SK-N-MC (cell line): ENCODE results near the gene PRAMEF2.
"Not testable (repeated sequence)": the region's sequence is repeated elsewhere in the genome, so short reads cannot be mapped to it uniquely, and the experiment has no call there.

ENCODE experiments used
- DNase-seq: peaks from one replicate; pipeline ENCODE4 v3.0.0-alpha.2; 2011; ENCODE audit warnings: low read depth, low spot score
- H3K27ac ChIP-seq: fragments of 200-600 bp; sonication (generic); 2 replicates; pipeline ENCODE4 v1.5.1; 2016; ENCODE audit warnings: mixed run types
- H3K36me3 ChIP-seq: fragments of 200-600 bp; sonication (generic); 2 replicates; pipeline ENCODE4 v1.6.1; 2017; ENCODE audit warnings: antibody characterized with exemption, low read length, mixed read lengths; ENCODE audit not compliant: insufficient read depth
- H3K4me3 ChIP-seq: fragments of 200-600 bp; sonication (generic); 2 replicates; pipeline ENCODE4 v1.5.1; 2016
- H3K9ac ChIP-seq: fragments of 200-600 bp; sonication (generic); 2 replicates; pipeline ENCODE4 v1.8.0; 2017; ENCODE audit warnings: mixed run types, mixed read lengths; ENCODE audit not compliant: insufficient read length
- H3K9me3 ChIP-seq: fragments of 200-600 bp; sonication (generic); 2 replicates; pipeline ENCODE4 v1.6.1; 2017; ENCODE audit warnings: low read depth, mild to moderate bottlenecking, antibody characterized with exemption, low read length, moderate library complexity, mixed read lengths

Gene PRAMEF2

DNA sequence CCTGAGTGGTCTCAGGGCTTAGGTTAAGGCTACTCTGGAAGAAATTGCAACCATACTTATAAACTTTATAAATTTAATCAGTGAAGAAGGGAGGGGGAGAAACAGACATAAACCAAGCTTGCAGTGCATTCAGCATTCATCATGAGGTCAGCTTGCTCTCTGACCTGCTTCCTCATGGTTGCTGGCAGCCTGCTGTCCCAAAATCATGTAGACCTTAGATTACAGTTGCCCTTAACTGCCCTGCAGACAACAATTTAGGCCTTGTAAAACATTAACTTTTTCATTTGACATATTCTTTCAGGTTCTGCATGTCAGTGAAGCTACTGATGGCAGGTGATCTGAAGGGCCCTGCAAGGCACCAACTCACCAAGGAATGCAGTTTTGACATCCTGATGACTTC, 42.3 kb downstream of the PRAMEF2 start:
- H3K4me3 ChIP-seq, DNase-seq, H3K27ac ChIP-seq, H3K36me3 ChIP-seq, H3K9me3 ChIP-seq, H3K9ac ChIP-seq: not testable (repeated sequence)

DNA sequence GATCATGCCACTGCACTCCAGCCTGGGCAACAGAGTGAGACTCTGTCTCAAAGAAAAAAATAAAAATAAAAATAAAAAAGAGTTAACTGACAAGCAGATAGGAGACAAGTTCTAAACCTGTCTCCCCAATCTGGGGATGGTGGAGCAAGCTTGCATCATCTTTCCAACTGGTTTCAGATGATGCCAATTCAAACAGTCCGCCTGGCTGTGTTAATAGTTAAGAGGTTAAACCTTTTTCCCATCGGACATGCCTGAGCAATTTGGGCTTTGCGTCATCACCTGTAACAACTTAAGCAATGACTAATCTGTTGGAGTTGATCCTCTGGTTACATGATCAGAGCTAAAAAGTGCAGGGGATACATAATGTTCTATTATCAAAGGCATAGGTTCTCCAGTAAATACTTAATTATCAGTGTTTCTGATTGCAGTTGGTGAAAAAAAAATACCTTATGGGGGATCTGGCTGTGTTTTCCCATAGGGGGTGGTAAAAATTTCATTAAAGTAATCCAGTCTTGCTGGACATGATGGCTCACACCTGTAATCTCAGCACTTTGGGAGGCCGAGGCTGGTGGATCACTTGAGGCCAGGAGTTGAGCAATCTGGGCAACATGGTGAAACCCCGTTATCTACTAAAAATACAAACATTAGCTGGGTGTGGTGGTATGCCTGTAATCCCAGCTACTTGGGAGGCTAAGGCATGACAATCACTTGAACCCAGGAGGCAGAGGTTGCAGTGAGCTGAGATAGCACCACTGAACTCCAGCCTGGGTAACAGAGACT, 47.1 kb downstream of the PRAMEF2 start:
- not testable (repeated sequence) for H3K36me3 ChIP-seq, H3K9me3 ChIP-seq, H3K9ac ChIP-seq, H3K4me3 ChIP-seq, DNase-seq, H3K27ac ChIP-seq
